ENCODE data around the gene VAMP1. TPM values are rescaled to one million over a fixed set of nuclear protein-coding genes. Genes with fewer than 3 reads are reported as not detected.

Gene VAMP1
- total and polyA plus RNA-seq, 2 experiments from 2014 or later, result 13.9 to 16.1 TPM

DNA sequence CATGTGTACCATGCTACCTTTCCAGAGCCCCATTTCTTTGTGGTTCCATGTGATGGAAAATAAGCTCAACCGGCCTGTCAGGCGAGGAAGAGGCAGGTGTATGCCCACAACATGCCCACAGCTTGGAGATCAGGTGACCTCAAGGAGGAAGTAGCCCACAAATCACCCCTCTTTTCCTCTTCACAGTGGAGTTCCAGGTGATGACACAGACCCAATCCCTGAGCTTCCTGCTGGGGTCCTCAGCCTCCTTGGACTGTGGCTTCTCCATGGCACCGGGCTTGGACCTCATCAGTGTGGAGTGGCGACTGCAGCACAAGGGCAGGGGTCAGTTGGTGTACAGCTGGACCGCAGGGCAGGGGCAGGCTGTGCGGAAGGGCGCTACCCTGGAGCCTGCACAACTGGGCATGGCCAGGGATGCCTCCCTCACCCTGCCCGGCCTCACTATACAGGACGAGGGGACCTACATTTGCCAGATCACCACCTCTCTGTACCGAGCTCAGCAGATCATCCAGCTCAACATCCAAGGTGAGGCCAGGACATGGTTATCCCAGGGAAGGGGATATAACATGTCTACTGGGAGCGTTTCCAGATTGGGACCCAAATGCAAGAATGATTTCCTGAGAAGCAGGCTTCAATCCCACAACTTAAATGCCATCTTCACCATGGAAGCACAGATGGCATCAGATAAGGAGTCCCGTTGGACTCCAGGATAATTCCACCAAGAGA is 13.1 kb downstream of the VAMP1 start:
- H3K4me3 Mint-ChIP-seq, result no peak overlapping the region
- H3K27ac Mint-ChIP-seq, result no peak overlapping the region
- H3F3A ChIP-seq (replicated peaks; ENCODE audit: low read depth), result no peaks in the 10 kb centered on the region
- no peak overlapping the region for H3K4me3 ChIP-seq
- no peaks in the 10 kb centered on the region for H3K79me2 ChIP-seq (replicated peaks; ENCODE audit: insufficient read depth)
- no peaks in the 10 kb centered on the region for H3K9me3 Mint-ChIP-seq
- H4K20me1 ChIP-seq (replicated peaks; ENCODE audit: insufficient read depth), result no peaks in the 10 kb centered on the region
- H3K36me3 ChIP-seq (ENCODE audit: insufficient read depth), result no peaks in the 10 kb centered on the region; the same call in 1 of the 2 replicates
- H2AFZ ChIP-seq, result no peak overlapping the region
- TF ChIP-seq JUNB (IDR thresholded peaks at IDR 0.05; ENCODE audit: unreplicated experiment), result no peak
- TF ChIP-seq CREB1 (CRISPR knock-in tag; IDR thresholded peaks at IDR 0.05; ENCODE audit: low read depth), result no peak
- TF ChIP-seq EZH2phosphoT487 (IDR thresholded peaks at IDR 0.05; ENCODE audit: unreplicated experiment), result no peak
- no peak for TF ChIP-seq NANOG (IDR thresholded peaks at IDR 0.05; ENCODE audit: borderline replicate concordance)
- TF ChIP-seq, protein P1, sequence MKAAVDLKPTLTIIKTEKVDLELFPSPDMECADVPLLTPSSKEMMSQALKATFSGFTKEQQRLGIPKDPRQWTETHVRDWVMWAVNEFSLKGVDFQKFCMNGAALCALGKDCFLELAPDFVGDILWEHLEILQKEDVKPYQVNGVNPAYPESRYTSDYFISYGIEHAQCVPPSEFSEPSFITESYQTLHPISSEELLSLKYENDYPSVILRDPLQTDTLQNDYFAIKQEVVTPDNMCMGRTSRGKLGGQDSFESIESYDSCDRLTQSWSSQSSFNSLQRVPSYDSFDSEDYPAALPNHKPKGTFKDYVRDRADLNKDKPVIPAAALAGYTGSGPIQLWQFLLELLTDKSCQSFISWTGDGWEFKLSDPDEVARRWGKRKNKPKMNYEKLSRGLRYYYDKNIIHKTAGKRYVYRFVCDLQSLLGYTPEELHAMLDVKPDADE (IDR thresholded peaks at IDR 0.05), result no peak
- TF ChIP-seq, protein P2, sequence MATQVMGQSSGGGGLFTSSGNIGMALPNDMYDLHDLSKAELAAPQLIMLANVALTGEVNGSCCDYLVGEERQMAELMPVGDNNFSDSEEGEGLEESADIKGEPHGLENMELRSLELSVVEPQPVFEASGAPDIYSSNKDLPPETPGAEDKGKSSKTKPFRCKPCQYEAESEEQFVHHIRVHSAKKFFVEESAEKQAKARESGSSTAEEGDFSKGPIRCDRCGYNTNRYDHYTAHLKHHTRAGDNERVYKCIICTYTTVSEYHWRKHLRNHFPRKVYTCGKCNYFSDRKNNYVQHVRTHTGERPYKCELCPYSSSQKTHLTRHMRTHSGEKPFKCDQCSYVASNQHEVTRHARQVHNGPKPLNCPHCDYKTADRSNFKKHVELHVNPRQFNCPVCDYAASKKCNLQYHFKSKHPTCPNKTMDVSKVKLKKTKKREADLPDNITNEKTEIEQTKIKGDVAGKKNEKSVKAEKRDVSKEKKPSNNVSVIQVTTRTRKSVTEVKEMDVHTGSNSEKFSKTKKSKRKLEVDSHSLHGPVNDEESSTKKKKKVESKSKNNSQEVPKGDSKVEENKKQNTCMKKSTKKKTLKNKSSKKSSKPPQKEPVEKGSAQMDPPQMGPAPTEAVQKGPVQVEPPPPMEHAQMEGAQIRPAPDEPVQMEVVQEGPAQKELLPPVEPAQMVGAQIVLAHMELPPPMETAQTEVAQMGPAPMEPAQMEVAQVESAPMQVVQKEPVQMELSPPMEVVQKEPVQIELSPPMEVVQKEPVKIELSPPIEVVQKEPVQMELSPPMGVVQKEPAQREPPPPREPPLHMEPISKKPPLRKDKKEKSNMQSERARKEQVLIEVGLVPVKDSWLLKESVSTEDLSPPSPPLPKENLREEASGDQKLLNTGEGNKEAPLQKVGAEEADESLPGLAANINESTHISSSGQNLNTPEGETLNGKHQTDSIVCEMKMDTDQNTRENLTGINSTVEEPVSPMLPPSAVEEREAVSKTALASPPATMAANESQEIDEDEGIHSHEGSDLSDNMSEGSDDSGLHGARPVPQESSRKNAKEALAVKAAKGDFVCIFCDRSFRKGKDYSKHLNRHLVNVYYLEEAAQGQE (IDR thresholded peaks at IDR 0.05; ENCODE audit: unreplicated experiment), result no peak
- TF ChIP-seq, protein P3, sequence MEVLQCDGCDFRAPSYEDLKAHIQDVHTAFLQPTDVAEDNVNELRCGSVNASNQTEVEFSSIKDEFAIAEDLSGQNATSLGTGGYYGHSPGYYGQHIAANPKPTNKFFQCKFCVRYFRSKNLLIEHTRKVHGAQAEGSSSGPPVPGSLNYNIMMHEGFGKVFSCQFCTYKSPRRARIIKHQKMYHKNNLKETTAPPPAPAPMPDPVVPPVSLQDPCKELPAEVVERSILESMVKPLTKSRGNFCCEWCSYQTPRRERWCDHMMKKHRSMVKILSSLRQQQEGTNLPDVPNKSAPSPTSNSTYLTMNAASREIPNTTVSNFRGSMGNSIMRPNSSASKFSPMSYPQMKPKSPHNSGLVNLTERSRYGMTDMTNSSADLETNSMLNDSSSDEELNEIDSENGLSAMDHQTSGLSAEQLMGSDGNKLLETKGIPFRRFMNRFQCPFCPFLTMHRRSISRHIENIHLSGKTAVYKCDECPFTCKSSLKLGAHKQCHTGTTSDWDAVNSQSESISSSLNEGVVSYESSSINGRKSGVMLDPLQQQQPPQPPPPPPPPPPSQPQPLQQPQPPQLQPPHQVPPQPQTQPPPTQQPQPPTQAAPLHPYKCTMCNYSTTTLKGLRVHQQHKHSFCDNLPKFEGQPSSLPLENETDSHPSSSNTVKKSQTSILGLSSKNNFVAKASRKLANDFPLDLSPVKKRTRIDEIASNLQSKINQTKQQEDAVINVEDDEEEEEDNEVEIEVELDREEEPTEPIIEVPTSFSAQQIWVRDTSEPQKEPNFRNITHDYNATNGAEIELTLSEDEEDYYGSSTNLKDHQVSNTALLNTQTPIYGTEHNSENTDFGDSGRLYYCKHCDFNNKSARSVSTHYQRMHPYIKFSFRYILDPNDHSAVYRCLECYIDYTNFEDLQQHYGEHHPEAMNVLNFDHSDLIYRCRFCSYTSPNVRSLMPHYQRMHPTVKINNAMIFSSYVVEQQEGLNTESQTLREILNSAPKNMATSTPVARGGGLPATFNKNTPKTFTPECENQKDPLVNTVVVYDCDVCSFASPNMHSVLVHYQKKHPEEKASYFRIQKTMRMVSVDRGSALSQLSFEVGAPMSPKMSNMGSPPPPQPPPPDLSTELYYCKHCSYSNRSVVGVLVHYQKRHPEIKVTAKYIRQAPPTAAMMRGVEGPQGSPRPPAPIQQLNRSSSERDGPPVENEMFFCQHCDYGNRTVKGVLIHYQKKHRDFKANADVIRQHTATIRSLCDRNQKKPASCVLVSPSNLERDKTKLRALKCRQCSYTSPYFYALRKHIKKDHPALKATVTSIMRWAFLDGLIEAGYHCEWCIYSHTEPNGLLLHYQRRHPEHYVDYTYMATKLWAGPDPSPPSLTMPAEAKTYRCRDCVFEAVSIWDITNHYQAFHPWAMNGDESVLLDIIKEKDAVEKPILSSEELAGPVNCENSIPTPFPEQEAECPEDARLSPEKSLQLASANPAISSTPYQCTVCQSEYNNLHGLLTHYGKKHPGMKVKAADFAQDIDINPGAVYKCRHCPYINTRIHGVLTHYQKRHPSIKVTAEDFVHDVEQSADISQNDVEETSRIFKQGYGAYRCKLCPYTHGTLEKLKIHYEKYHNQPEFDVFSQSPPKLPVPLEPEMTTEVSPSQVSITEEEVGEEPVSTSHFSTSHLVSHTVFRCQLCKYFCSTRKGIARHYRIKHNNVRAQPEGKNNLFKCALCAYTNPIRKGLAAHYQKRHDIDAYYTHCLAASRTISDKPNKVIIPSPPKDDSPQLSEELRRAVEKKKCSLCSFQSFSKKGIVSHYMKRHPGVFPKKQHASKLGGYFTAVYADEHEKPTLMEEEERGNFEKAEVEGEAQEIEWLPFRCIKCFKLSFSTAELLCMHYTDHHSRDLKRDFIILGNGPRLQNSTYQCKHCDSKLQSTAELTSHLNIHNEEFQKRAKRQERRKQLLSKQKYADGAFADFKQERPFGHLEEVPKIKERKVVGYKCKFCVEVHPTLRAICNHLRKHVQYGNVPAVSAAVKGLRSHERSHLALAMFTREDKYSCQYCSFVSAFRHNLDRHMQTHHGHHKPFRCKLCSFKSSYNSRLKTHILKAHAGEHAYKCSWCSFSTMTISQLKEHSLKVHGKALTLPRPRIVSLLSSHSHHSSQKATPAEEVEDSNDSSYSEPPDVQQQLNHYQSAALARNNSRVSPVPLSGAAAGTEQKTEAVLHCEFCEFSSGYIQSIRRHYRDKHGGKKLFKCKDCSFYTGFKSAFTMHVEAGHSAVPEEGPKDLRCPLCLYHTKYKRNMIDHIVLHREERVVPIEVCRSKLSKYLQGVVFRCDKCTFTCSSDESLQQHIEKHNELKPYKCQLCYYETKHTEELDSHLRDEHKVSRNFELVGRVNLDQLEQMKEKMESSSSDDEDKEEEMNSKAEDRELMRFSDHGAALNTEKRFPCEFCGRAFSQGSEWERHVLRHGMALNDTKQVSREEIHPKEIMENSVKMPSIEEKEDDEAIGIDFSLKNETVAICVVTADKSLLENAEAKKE (CRISPR knock-in tag; IDR thresholded peaks at IDR 0.05), result no peak
- no peak for TF ChIP-seq STAT1 (IDR thresholded peaks at IDR 0.05; ENCODE audit: unreplicated experiment)
- no peak for TF ChIP-seq ZNF331 (CRISPR knock-in tag; IDR thresholded peaks at IDR 0.05; ENCODE audit: low read depth)
- no peak for TF ChIP-seq POLR2AphosphoS5 (IDR thresholded peaks at IDR 0.05; ENCODE audit: low read depth)
- TF ChIP-seq, protein P4, sequence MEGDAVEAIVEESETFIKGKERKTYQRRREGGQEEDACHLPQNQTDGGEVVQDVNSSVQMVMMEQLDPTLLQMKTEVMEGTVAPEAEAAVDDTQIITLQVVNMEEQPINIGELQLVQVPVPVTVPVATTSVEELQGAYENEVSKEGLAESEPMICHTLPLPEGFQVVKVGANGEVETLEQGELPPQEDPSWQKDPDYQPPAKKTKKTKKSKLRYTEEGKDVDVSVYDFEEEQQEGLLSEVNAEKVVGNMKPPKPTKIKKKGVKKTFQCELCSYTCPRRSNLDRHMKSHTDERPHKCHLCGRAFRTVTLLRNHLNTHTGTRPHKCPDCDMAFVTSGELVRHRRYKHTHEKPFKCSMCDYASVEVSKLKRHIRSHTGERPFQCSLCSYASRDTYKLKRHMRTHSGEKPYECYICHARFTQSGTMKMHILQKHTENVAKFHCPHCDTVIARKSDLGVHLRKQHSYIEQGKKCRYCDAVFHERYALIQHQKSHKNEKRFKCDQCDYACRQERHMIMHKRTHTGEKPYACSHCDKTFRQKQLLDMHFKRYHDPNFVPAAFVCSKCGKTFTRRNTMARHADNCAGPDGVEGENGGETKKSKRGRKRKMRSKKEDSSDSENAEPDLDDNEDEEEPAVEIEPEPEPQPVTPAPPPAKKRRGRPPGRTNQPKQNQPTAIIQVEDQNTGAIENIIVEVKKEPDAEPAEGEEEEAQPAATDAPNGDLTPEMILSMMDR (conservative IDR thresholded peaks at IDR 0.05; ENCODE audit: low read depth in 2 of 2), result no peak
- no peak for TF ChIP-seq ZNF114 (CRISPR knock-in tag; IDR thresholded peaks at IDR 0.05)
- no peak for TF ChIP-seq EZH2 (IDR thresholded peaks at IDR 0.05; ENCODE audit: low read depth, unreplicated experiment)
- H3K36me3 Mint-ChIP-seq (ENCODE audit: low read depth), result peaks cover 24% of the 10 kb centered on the region
- peaks cover 11% of the 10 kb centered on the region for H3K4me1 Mint-ChIP-seq
- DNase-seq (ENCODE audit: low spot score) (no peak), ATAC-seq (no peak)
- peaks cover 7% of the 10 kb centered on the region for H3K4me1 ChIP-seq (ENCODE audit: insufficient read depth)
- peaks cover 8% of the 10 kb centered on the region for H3K27me3 Mint-ChIP-seq (ENCODE audit: insufficient read depth, low read depth, poor library complexity)
- H3K27ac ChIP-seq (ENCODE audit: low read depth), result no peak overlapping the region
- H3K4me2 ChIP-seq, result no peak overlapping the region
- H3K9me2 ChIP-seq (ENCODE audit: insufficient read depth), result no peaks in the 10 kb centered on the region
- no peaks in the 10 kb centered on the region for H3K27me3 ChIP-seq (ENCODE audit: insufficient read depth)

All from GM23338 (cell line).